ENCODE results near the gene KRTAP10-4. TPM values are rescaled to one million over a fixed set of nuclear protein-coding genes. Genes with fewer than 3 reads are reported as not detected.

KRTAP10-4 gene
- total and polyA plus RNA-seq, 7 donors: not detected

DNA sequence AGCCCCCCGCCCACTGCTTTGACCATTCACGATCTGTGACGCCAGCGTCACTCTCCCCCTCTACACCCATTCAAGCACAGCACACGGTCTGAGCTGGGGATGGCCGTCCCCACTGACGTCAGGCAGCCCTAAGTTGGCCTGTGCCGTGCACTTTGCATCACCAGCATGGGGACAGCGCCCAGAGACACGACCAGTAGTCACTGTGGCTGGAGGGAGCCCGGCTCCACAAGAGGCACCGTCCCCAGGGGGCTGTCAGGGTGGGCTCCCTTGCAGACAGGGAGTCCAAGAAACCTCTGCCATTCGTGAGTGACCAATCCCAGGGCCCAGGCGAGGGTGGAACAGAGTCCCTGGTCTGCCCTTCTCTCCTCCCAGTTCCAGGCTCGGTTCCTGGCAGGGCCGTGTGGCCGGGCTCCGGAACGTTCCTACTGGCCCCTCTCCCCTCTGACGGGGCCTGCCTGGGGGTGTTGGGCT is 40.7 kb downstream of the KRTAP10-4 start:
- intact Hi-C loops (cut with DNase I): no loop called here
- no peaks in the 10 kb centered on the region for H3K4me1 ChIP-seq

DNA sequence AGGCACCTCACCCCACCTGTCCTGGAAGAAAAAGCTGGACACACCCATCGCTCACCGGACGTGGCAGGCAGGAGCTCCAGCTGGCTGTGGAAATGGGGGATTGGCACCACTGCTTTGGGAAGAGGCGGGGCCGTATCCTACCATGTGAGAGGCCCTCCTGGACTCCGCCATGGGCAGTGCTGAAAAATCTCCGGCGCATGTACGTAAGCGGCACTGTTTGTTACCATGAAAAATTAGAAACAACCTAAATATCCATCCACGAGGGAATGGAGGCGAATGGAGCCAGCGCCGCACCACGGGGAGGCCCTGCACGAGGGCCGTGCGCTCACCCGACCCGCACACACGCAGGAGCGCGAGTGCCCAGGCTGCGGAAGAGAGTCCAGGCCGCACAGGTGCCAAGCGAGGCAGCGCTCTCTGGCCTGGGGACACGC is 41.4 kb downstream of the KRTAP10-4 start:
- TF ChIP-seq, protein P1, sequence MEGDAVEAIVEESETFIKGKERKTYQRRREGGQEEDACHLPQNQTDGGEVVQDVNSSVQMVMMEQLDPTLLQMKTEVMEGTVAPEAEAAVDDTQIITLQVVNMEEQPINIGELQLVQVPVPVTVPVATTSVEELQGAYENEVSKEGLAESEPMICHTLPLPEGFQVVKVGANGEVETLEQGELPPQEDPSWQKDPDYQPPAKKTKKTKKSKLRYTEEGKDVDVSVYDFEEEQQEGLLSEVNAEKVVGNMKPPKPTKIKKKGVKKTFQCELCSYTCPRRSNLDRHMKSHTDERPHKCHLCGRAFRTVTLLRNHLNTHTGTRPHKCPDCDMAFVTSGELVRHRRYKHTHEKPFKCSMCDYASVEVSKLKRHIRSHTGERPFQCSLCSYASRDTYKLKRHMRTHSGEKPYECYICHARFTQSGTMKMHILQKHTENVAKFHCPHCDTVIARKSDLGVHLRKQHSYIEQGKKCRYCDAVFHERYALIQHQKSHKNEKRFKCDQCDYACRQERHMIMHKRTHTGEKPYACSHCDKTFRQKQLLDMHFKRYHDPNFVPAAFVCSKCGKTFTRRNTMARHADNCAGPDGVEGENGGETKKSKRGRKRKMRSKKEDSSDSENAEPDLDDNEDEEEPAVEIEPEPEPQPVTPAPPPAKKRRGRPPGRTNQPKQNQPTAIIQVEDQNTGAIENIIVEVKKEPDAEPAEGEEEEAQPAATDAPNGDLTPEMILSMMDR (IDR thresholded peaks at IDR 0.05): no peak
- ATAC-seq (no peak), DNase-seq (no peak)
- peaks cover 0 to 39% (median 13%) of the 10 kb centered on the region in 3 donors for H3K27me3 ChIP-seq (ENCODE audit: insufficient read depth in 3 of 3, low read length in 2 of 3)
- H3K4me1 ChIP-seq: no peaks in the 10 kb centered on the region
- intact Hi-C loops (cut with DNase I): no loop called here
- 72 to 81% (median 80%) methylated on average over 28 of the region's 28 CpGs for WGBS, 3 donors
- no peaks in the 10 kb centered on the region for H3K9me3 ChIP-seq
- no peak overlapping the region for H3K4me3 ChIP-seq
- H3K36me3 ChIP-seq (ENCODE audit: insufficient read depth in 1 of 2, low read depth in 1 of 2): no peaks in the 10 kb centered on the region
- H3K27ac ChIP-seq: no peak overlapping the region

More for the DNA sequence above, 40.7 kb downstream of the KRTAP10-4 start:
- Histone ChIP-seq H3K27ac (no peak overlapping the region), H3K9me3 (peaks cover 2% of the 10 kb centered on the region), H3K36me3 (ENCODE audit: insufficient read depth in 1 of 2, low read depth in 1 of 2) (no peaks in the 10 kb centered on the region), H3K4me3 (no peak overlapping the region), H3K27me3 (ENCODE audit: insufficient read depth in 3 of 3, low read length in 2 of 3) (peaks cover 0 to 39% (median 13%) of the 10 kb centered on the region in 3 donors)
- no peak for ATAC-seq
- TF ChIP-seq, protein P1 (IDR thresholded peaks at IDR 0.05): no peak
- DNase-seq: no peak
- 69 to 74% (median 72%) methylated on average over 17 to 20 of the region's 20 CpGs for WGBS, 3 donors

DNA sequence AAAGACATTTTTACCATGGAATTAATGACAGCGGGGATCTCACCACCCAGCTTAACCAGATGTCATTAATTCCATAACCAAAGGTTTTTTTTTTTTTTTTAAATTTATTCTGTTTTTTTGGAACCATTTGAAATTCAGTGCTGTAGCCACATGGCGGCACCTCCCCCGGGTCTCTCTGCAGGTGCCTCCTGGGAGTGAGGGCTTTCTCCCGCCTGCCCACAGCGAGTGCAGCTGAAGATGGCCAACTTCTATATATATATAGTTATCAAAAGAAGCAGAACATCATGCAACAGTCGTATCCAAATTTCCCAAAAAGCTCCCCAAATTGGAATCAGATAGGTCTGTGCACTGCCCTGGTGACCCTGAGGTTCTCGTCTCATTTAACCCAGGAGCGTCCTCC is 41.9 kb downstream of the KRTAP10-4 start:
- Histone ChIP-seq H3K27ac (no peak overlapping the region), H3K4me1 (no peaks in the 10 kb centered on the region), H3K9me3 (no peaks in the 10 kb centered on the region), H3K36me3 (ENCODE audit: insufficient read depth in 1 of 2, low read depth in 1 of 2) (no peaks in the 10 kb centered on the region), H3K4me3 (no peak overlapping the region), H3K27me3 (ENCODE audit: insufficient read depth in 3 of 3, low read length in 2 of 3) (peaks cover 0 to 39% (median 13%) of the 10 kb centered on the region in 3 donors)
- intact Hi-C loops (cut with DNase I): no loop called here
- TF ChIP-seq, protein P1 (IDR thresholded peaks at IDR 0.05): no peak
- DNase-seq (no peak), ATAC-seq (no peak)
- 60 to 64% (median 62%) methylated on average over 8 of the region's 8 CpGs for WGBS, 3 donors

DNA sequence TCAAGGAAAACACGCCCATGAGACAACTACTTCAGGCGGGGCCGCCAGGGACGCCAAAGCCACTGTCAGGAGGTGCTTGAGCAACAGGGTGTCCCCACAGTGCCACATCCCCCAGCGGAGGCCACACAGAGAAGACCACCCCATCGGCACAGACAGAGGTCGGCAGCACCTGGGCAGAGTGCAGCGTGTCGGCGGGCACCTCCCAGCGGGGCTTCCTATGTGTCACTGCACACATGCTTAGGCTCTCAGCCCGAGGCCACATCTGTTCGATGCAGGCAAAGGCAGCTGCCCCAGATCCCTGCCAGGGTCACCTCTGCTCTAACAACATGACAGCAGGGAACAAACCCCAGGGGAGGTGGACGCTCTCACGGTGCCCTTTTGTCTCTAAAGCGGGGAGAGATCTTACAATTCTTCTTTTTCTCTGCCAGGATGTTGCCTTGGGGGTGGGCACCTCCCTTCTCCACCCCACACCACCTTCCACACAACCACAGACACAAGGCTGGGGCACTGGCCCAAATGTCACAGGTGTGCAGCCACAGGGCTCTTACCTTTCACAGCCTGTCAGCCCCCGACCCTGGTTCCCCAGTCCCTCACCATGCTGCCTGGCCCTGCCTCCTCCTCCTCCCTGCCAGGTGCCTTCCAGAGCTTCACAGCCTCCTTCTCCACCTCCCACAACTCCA is 42.5 kb downstream of the KRTAP10-4 start:
- TF ChIP-seq, protein P1 (IDR thresholded peaks at IDR 0.05): no peak
- Histone ChIP-seq H3K9me3 (no peaks in the 10 kb centered on the region), H3K4me1 (no peaks in the 10 kb centered on the region), H3K4me3 (no peak overlapping the region), H3K36me3 (ENCODE audit: insufficient read depth in 1 of 2, low read depth in 1 of 2) (no peaks in the 10 kb centered on the region), H3K27ac (no peak overlapping the region), H3K27me3 (ENCODE audit: insufficient read depth in 3 of 3, low read length in 2 of 3) (peaks cover 0 to 39% (median 13%) of the 10 kb centered on the region in 3 donors)
- intact Hi-C loops (cut with DNase I): no loop called here
- ATAC-seq (no peak), DNase-seq (peak in 1 of 2 donors; percentile 47)
- 43 to 44% (median 44%) methylated on average over 17 of the region's 17 CpGs for WGBS, 3 donors

All from psoas muscle (tissue), 8 donors.